Measurements from ENCODE around the gene C16orf74. TPM values are rescaled to one million over a fixed set of nuclear protein-coding genes. Genes with fewer than 3 reads are reported as not detected.

C16orf74 gene
- total and polyA plus RNA-seq, 3 experiments from 2014 or later: 1.1 to 10.7 (median 1.3) TPM

DNA sequence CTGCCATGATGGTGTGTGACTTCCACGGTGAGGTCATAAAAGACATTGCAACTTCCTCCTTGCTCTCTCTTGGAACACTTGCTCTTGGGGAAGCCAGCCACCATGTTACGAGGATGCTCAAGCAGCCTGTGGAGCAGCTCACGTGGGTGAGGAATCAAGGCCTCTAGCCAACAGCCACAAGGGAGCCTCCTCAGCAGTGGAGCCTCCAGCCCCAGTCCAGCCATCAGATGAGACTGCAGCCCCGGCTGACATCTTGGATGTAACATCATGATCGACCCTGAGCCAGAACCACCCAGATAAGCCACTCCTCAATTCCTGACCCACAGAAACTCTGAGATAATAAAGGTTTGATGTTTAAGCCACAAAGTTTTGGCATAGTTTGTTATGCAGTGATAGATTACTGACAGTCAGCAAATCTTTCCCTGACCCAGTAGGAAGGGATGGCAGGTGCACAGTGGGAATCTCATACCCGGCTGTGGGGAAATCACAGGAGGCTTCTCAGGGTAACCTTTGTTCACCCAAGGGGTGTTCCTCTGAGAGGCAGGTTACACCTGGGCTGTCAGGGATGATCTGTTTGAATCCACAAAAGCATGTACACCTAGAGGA is 38.8 kb downstream of the C16orf74 start:
- H3K9me3 ChIP-seq (ENCODE audit: low read length): no peaks in the 10 kb centered on the region
- Mint-ChIP-seq H3K27me3 (peaks cover 5% of the 10 kb centered on the region in 2 donors), H3K36me3 (peaks cover 2 to 12% (median 4%) of the 10 kb centered on the region in 3 donors), H3K4me1 (peaks cover 4 to 10% (median 4%) of the 10 kb centered on the region in 3 donors), H3K4me3 (no peak overlapping the region), H3K9me3 (peaks cover 0 to 3% (median 3%) of the 10 kb centered on the region in 5 donors), H3K27ac (peak overlapping the region in 1 of 8 donors; percentile 33)
- no peak overlapping the region for H3K27ac ChIP-seq (ENCODE audit: low read depth, low read length)
- peaks cover 7% of the 10 kb centered on the region for H3K4me1 ChIP-seq (ENCODE audit: insufficient read depth, low read length)
- no peak for DNase-seq
- no peaks in the 10 kb centered on the region for H3K36me3 ChIP-seq (ENCODE audit: insufficient read depth, low read length)
- no peaks in the 10 kb centered on the region for H3K27me3 ChIP-seq (ENCODE audit: insufficient read depth, low read length, poor library complexity, severe bottlenecking)
- no peak overlapping the region for H3K4me3 ChIP-seq (ENCODE audit: low read length)
- ChIA-PET POLR2A (no interaction called here), CTCF (no interaction called here)

GRCh38 chr16:85710732-85711131 is 40.2 kb downstream of the C16orf74 start:
- Histone ChIP-seq H3K9me3 (ENCODE audit: low read length) (no peaks in the 10 kb centered on the region), H3K4me1 (ENCODE audit: insufficient read depth, low read length) (peaks cover 3% of the 10 kb centered on the region), H3K27me3 (ENCODE audit: insufficient read depth, low read length, poor library complexity, severe bottlenecking) (no peaks in the 10 kb centered on the region), H3K27ac (ENCODE audit: low read depth, low read length) (no peak overlapping the region), H3K4me3 (ENCODE audit: low read length) (no peak overlapping the region), H3K36me3 (ENCODE audit: insufficient read depth, low read length) (no peaks in the 10 kb centered on the region)
- no peak for DNase-seq
- no peak overlapping the region for H3K4me3 Mint-ChIP-seq
- peak overlapping the region in 1 of 8 donors; percentile 70 for H3K27ac Mint-ChIP-seq
- POLR2A ChIA-PET: no interaction called here
- peaks cover 4 to 8% (median 4%) of the 10 kb centered on the region in 3 donors for H3K4me1 Mint-ChIP-seq
- H3K36me3 Mint-ChIP-seq: peaks cover 2 to 14% (median 4%) of the 10 kb centered on the region in 3 donors
- CTCF ChIA-PET: no interaction called here
- peaks cover 5 to 6% of the 10 kb centered on the region in 2 donors for H3K27me3 Mint-ChIP-seq
- H3K9me3 Mint-ChIP-seq: peaks cover 0 to 3% (median 3%) of the 10 kb centered on the region in 5 donors

DNA sequence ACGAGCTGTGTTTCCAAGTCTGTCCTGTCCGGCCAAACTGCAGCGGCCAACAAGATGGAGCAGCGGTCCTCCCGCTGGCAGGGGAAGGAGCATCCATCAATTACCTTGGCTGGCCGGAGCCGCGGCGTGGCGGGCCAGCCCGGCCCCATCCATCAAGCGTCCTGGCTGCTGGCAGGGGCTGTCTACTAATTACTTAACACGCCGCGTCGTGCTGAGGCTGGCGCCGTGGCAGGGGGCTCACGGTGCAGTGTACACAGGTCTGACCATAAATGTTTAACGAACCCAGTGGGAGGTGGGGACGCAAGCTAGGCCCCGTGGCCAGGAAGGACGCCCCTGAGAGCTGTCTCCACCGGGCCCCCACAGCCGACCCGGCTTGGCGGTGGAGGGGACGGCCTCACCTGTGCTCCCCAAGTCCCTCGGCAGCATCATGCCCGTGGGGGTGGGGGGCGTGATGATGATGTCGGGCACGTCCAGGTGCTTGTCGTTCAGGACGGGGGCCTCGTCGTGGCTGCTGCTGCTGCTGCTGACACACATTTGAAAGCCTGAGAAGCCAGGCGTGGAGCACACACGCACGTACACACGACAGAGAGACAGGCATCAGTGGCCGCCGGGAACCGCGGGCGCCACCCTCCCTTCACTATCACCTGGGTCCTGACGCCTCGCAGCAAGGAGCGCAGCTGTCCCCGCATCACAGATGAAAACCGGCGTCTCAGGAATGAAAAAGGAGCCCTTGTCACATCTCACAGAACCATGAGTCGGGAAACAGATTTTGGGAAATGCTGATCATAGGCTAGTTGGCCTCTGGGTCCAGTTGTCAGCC is 40.9 kb downstream of the C16orf74 start:
- H3K4me3 ChIP-seq (ENCODE audit: low read length): no peak overlapping the region
- no peak for DNase-seq
- no peaks in the 10 kb centered on the region for H3K9me3 ChIP-seq (ENCODE audit: low read length)
- H3K27ac ChIP-seq (ENCODE audit: low read depth, low read length): no peak overlapping the region
- H3K9me3 Mint-ChIP-seq: peaks cover 0 to 3% (median 3%) of the 10 kb centered on the region in 5 donors
- H3K4me3 Mint-ChIP-seq: no peak overlapping the region
- no peaks in the 10 kb centered on the region for H3K27me3 ChIP-seq (ENCODE audit: insufficient read depth, low read length, poor library complexity, severe bottlenecking)
- ChIA-PET POLR2A (no interaction called here), CTCF (no interaction called here)
- no peak overlapping the region for H3K27ac Mint-ChIP-seq
- no peaks in the 10 kb centered on the region for H3K4me1 ChIP-seq (ENCODE audit: insufficient read depth, low read length)
- H3K36me3 Mint-ChIP-seq: peaks cover 2 to 14% (median 4%) of the 10 kb centered on the region in 3 donors
- peaks cover 0 to under 1% (median 0%) of the 10 kb centered on the region in 3 donors for H3K4me1 Mint-ChIP-seq
- H3K36me3 ChIP-seq (ENCODE audit: insufficient read depth, low read length): no peaks in the 10 kb centered on the region
- peaks cover 0 to 5% of the 10 kb centered on the region in 2 donors for H3K27me3 Mint-ChIP-seq

- no peak for DNase-seq
- no peaks in the 10 kb centered on the region for H3K9me3 ChIP-seq (ENCODE audit: low read length)
- H3K9me3 Mint-ChIP-seq: peaks cover 0 to 3% (median 3%) of the 10 kb centered on the region in 5 donors
- no peaks in the 10 kb centered on the region for H3K27me3 ChIP-seq (ENCODE audit: insufficient read depth, low read length, poor library complexity, severe bottlenecking)
- H3K27me3 Mint-ChIP-seq: peaks cover 0 to 5% of the 10 kb centered on the region in 2 donors
- ChIA-PET CTCF (interaction anchor here (1.5 kb wide), 1 partner anchor 9 kb away, joined by 4 read pairs; no protein-coding TSS in a partner anchor), POLR2A (no interaction called here)
- no peak overlapping the region for H3K27ac Mint-ChIP-seq
- H3K4me3 ChIP-seq (ENCODE audit: low read length): no peak overlapping the region
- no peaks in the 10 kb centered on the region for H3K4me1 ChIP-seq (ENCODE audit: insufficient read depth, low read length)
- H3K4me3 Mint-ChIP-seq: no peak overlapping the region
- peaks cover 2 to 12% (median 4%) of the 10 kb centered on the region in 3 donors for H3K36me3 Mint-ChIP-seq
- H3K4me1 Mint-ChIP-seq: no peaks in the 10 kb centered on the region
- H3K27ac ChIP-seq (ENCODE audit: low read depth, low read length): no peak overlapping the region
- H3K36me3 ChIP-seq (ENCODE audit: insufficient read depth, low read length): no peaks in the 10 kb centered on the region
Measured at GRCh38 chr16:85708338-85708737, 42.6 kb downstream of the C16orf74 start.

DNA sequence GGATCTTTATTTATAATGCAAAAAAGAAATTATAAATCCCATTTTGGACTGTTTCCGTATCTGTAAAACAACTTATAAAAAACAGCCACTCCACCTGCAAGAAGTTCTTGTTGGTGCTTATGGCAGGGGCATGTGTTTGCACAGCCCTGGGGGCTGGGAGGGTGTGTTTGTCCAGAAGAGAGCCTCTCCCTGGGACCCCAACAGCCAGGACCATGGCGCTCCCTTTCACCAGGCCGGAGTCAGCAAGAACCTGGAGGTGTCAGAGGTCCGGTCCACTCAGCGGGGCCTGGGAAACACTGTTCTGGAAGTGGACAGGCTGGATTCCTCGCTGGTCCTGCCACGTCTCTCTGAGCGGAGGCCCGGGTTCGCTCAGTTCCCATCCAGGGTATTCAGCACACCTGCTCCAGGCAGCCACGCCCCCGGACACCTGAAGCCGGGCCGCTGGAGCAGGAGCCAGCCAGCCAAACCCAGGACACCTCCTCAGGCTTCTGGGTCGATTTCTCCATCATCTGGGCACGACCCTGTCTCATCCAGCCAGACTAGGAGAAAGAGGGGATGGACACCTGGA is 43.3 kb downstream of the C16orf74 start:
- H3K27me3 Mint-ChIP-seq: peaks cover 0 to 5% of the 10 kb centered on the region in 2 donors
- DNase-seq: no peak
- no peaks in the 10 kb centered on the region for H3K4me1 Mint-ChIP-seq
- H3K9me3 Mint-ChIP-seq: peaks cover 0 to 3% (median 3%) of the 10 kb centered on the region in 5 donors
- Histone ChIP-seq H3K4me1 (ENCODE audit: insufficient read depth, low read length) (no peaks in the 10 kb centered on the region), H3K4me3 (ENCODE audit: low read length) (no peak overlapping the region), H3K36me3 (ENCODE audit: insufficient read depth, low read length) (no peaks in the 10 kb centered on the region), H3K27ac (ENCODE audit: low read depth, low read length) (no peak overlapping the region), H3K9me3 (ENCODE audit: low read length) (no peaks in the 10 kb centered on the region), H3K27me3 (ENCODE audit: insufficient read depth, low read length, poor library complexity, severe bottlenecking) (no peaks in the 10 kb centered on the region)
- ChIA-PET CTCF (no interaction called here), POLR2A (no interaction called here)
- H3K27ac Mint-ChIP-seq: no peak overlapping the region
- H3K36me3 Mint-ChIP-seq: peaks cover 2 to 10% (median 4%) of the 10 kb centered on the region in 3 donors
- H3K4me3 Mint-ChIP-seq: no peak overlapping the region

- CTCF ChIA-PET: interaction anchor here (1.7 kb wide), 1 partner anchor 9 kb away, joined by 4 read pairs; no protein-coding TSS in a partner anchor
- H3K4me3 Mint-ChIP-seq: no peak overlapping the region
- Histone ChIP-seq H3K36me3 (ENCODE audit: insufficient read depth, low read length) (no peaks in the 10 kb centered on the region), H3K27ac (ENCODE audit: low read depth, low read length) (no peak overlapping the region), H3K27me3 (ENCODE audit: insufficient read depth, low read length, poor library complexity, severe bottlenecking) (no peaks in the 10 kb centered on the region), H3K4me3 (ENCODE audit: low read length) (no peak overlapping the region), H3K9me3 (ENCODE audit: low read length) (no peaks in the 10 kb centered on the region), H3K4me1 (ENCODE audit: insufficient read depth, low read length) (no peaks in the 10 kb centered on the region)
- H3K4me1 Mint-ChIP-seq: no peaks in the 10 kb centered on the region
- POLR2A ChIA-PET: interaction anchor here (0.7 kb wide), 1 partner anchor 37 kb away, joined by 5 read pairs; no protein-coding TSS in a partner anchor
- no peak for DNase-seq
- H3K36me3 Mint-ChIP-seq: peaks cover 0 to 5% (median 0%) of the 10 kb centered on the region in 3 donors
- H3K27ac Mint-ChIP-seq: no peak overlapping the region
- no peaks in the 10 kb centered on the region for H3K9me3 Mint-ChIP-seq
- peaks cover 0 to 3% of the 10 kb centered on the region in 2 donors for H3K27me3 Mint-ChIP-seq
Measured at GRCh38 chr16:85706449-85707034, 44.4 kb downstream of the C16orf74 start.

DNA sequence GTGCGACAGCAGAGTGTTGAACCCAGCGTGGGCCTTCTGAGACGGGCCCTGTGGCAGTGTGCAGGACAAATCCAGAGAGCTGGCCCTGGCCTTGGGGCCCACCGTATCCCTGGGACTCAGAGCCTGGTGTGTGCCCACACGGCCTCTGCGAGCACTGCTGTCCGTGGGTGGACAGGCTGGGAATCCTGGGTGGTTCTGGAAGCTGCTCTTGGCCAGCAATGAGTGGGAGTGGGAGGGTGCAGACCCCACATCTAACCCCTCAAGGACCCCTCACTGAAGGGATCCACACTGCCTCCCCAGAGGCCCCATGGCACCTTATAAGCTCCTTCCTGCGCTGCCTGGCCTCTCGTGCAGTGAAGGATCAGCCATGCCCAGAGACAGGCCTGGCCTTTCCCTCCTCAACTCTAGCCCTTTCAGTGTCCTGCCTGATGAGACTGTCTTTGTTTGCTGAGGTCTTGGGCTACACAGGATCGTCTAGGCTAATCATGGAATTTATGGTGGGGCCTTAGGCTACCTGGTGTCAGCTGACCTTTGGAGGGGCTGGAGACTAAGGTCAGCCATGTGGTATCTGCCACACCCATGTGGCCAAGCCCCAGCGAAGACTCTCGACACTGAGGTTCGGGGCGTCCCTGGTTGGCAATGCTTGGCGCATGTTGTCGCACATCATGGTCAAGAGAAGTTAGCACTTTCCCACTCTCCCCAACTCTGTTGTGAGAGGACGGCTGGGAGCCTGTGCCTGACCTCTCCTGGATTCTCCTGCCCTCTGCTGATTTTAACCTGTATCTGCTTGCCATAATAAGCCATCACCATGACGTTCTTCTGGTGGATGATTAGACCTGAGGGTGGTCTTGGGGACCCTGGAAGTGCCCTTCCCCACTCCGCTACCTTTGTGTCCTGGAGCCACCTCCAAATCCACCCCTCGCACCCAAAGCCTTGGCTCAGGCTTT is 45.7 kb downstream of the C16orf74 start:
- Mint-ChIP-seq H3K27me3 (peaks cover 0 to 3% of the 10 kb centered on the region in 2 donors), H3K9me3 (no peaks in the 10 kb centered on the region), H3K4me1 (no peaks in the 10 kb centered on the region), H3K27ac (no peak overlapping the region), H3K4me3 (no peak overlapping the region), H3K36me3 (peaks cover 0 to 1% (median 0%) of the 10 kb centered on the region in 3 donors)
- H3K27me3 ChIP-seq (ENCODE audit: insufficient read depth, low read length, poor library complexity, severe bottlenecking): no peaks in the 10 kb centered on the region
- no peak for DNase-seq
- ChIA-PET POLR2A (no interaction called here), CTCF (interaction anchor here (1.7 kb wide), 1 partner anchor 10 kb away, joined by 4 read pairs; no protein-coding TSS in a partner anchor)
- H3K9me3 ChIP-seq (ENCODE audit: low read length): no peaks in the 10 kb centered on the region
- no peak overlapping the region for H3K4me3 ChIP-seq (ENCODE audit: low read length)
- H3K4me1 ChIP-seq (ENCODE audit: insufficient read depth, low read length): no peaks in the 10 kb centered on the region
- H3K36me3 ChIP-seq (ENCODE audit: insufficient read depth, low read length): no peaks in the 10 kb centered on the region
- no peak overlapping the region for H3K27ac ChIP-seq (ENCODE audit: low read depth, low read length)

Measured in CD8-positive, alpha-beta memory T cell (primary cell).